ENCODE measurements around the gene PLCD3.

PLCD3 gene

GRCh38 chr17:45104907-45105624 is 27.2 kb downstream of the PLCD3 start:
- DNase-seq (ENCODE audit: low read depth in 2 of 2, low spot score in 1 of 2), result no peak

- no peak for DNase-seq (ENCODE audit: low read depth in 2 of 2, low spot score in 1 of 2)
Observed at GRCh38 chr17:45104497-45104896, 27.8 kb downstream of the PLCD3 start.

- DNase-seq (ENCODE audit: low read depth in 2 of 2, low spot score in 1 of 2), result no peak
Observed at GRCh38 chr17:45104029-45104428, 28.3 kb downstream of the PLCD3 start.

- DNase-seq (ENCODE audit: low read depth in 2 of 2, low spot score in 1 of 2), result no peak
Observed at GRCh38 chr17:45103269-45103795, 29.0 kb downstream of the PLCD3 start.

- DNase-seq (ENCODE audit: low read depth in 2 of 2, low spot score in 1 of 2), result no peak
Observed at GRCh38 chr17:45102856-45103255, 29.5 kb downstream of the PLCD3 start.

- DNase-seq (ENCODE audit: low read depth in 2 of 2, low spot score in 1 of 2), result no peak
Observed at GRCh38 chr17:45101883-45102811, 30.2 kb downstream of the PLCD3 start.

- no peak for DNase-seq (ENCODE audit: low read depth in 2 of 2, low spot score in 1 of 2)
Observed at GRCh38 chr17:45101546-45101882, 30.8 kb downstream of the PLCD3 start.

- peak; percentile 41 to 53 for DNase-seq (ENCODE audit: low read depth in 2 of 2, low spot score in 1 of 2)
Observed at GRCh38 chr17:45098869-45099616, 33.3 kb downstream of the PLCD3 start.

- no peak for DNase-seq (ENCODE audit: low read depth in 2 of 2, low spot score in 1 of 2)
Observed at GRCh38 chr17:45098081-45098868, 34.0 kb downstream of the PLCD3 start.

- DNase-seq (ENCODE audit: low read depth in 2 of 2, low spot score in 1 of 2), result no peak
Observed at GRCh38 chr17:45096926-45097325, 35.4 kb downstream of the PLCD3 start.

- no peak for DNase-seq (ENCODE audit: low read depth in 2 of 2, low spot score in 1 of 2)
Observed at GRCh38 chr17:45096141-45096540, 36.2 kb downstream of the PLCD3 start.

- DNase-seq (ENCODE audit: low read depth in 2 of 2, low spot score in 1 of 2), result no peak
Observed at GRCh38 chr17:45093444-45094110, 38.7 kb downstream of the PLCD3 start.

GRCh38 chr17:45092911-45093430 is 39.3 kb downstream of the PLCD3 start:
- DNase-seq (ENCODE audit: low read depth in 2 of 2, low spot score in 1 of 2), result no peak

- DNase-seq (ENCODE audit: low read depth in 2 of 2, low spot score in 1 of 2), result no peak
Observed at GRCh38 chr17:45091778-45092425, 40.4 kb downstream of the PLCD3 start.

GRCh38 chr17:45090711-45091110 is 41.6 kb downstream of the PLCD3 start:
- no peak for DNase-seq (ENCODE audit: low read depth in 2 of 2, low spot score in 1 of 2)

GRCh38 chr17:45088741-45089140 is 43.6 kb downstream of the PLCD3 start:
- no peak for DNase-seq (ENCODE audit: low read depth in 2 of 2, low spot score in 1 of 2)

GRCh38 chr17:45087978-45088377 is 44.3 kb downstream of the PLCD3 start:
- DNase-seq (ENCODE audit: low read depth in 2 of 2, low spot score in 1 of 2), result no peak

GRCh38 chr17:45087504-45087975 is 44.8 kb downstream of the PLCD3 start:
- DNase-seq (ENCODE audit: low read depth in 2 of 2, low spot score in 1 of 2), result no peak

GRCh38 chr17:45086865-45087503 is 45.3 kb downstream of the PLCD3 start:
- DNase-seq (ENCODE audit: low read depth in 2 of 2, low spot score in 1 of 2), result no peak

Measured in stimulated activated CD8-positive, alpha-beta memory T cell treated with anti-CD3 and anti-CD28 coated beads, Interleukin-4, amount 100 ng/mL, for 1 hour (primary cell).